ENCODE measurements around the gene IGF1R.

Gene IGF1R

GRCh38 chr15:98967096-98967495 lies 318.8 kb downstream of the IGF1R start:
- TF ChIP-seq CTCF (conservative IDR thresholded peaks at IDR 0.05; ENCODE audit: low read depth, low read length): no peak
- Histone ChIP-seq H3K4me2 (no peak overlapping the region), H3K27me3 (ENCODE audit: insufficient read depth, low read depth) (no peaks in the 10 kb centered on the region), H3K79me2 (ENCODE audit: insufficient read depth, low read depth) (no peaks in the 10 kb centered on the region), H3K9ac (no peak overlapping the region), H2AFZ (ENCODE audit: low read depth) (no peak overlapping the region), H4K20me1 (ENCODE audit: insufficient read depth) (no peaks in the 10 kb centered on the region), H3K36me3 (ENCODE audit: insufficient read depth) (no peaks in the 10 kb centered on the region), H3K4me3 (IDR thresholded peaks at IDR 0.05; ENCODE audit: insufficient read depth, low read depth, low read length) (no peak overlapping the region), H3K4me1 (ENCODE audit: low read depth, poor library complexity, severe bottlenecking) (no peaks in the 10 kb centered on the region), H3K27ac (no peak overlapping the region)

DNA sequence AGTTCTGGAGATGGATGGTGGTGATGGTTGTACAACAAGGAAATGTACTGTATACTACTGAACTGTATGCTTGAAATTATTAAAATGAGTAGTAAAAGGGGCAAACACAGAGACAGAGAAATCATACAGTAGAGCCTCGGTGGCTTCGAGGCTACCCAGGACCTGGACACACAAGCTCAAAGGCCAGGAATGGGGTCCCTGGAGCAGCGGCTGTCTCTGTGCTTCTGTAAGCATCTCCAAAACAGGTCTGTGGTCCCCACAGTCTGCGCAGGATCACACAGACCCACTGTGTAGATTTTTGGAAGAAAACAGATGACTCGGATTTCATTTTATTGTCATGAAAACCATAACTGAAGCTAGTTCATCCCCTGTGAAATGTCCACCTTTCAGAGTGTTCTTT lies 319.6 kb downstream of the IGF1R start:
- Histone ChIP-seq H3K27ac (no peak overlapping the region), H3K4me3 (IDR thresholded peaks at IDR 0.05; ENCODE audit: insufficient read depth, low read depth, low read length) (no peak overlapping the region)

GRCh38 chr15:98968576-98968975 lies 320.2 kb downstream of the IGF1R start:
- no peaks in the 10 kb centered on the region for H3K36me3 ChIP-seq (ENCODE audit: insufficient read depth)
- no peaks in the 10 kb centered on the region for H3K4me1 ChIP-seq (ENCODE audit: low read depth, poor library complexity, severe bottlenecking)
- H2AFZ ChIP-seq (ENCODE audit: low read depth): no peak overlapping the region
- H3K4me2 ChIP-seq: no peak overlapping the region
- H3K27ac ChIP-seq: no peak overlapping the region
- no peak overlapping the region for H3K4me3 ChIP-seq (IDR thresholded peaks at IDR 0.05; ENCODE audit: insufficient read depth, low read depth, low read length)
- H3K79me2 ChIP-seq (ENCODE audit: insufficient read depth, low read depth): no peaks in the 10 kb centered on the region
- TF ChIP-seq CTCF (conservative IDR thresholded peaks at IDR 0.05; ENCODE audit: low read depth, low read length): no peak
- H3K27me3 ChIP-seq (ENCODE audit: insufficient read depth, low read depth): no peaks in the 10 kb centered on the region
- H3K9ac ChIP-seq: no peak overlapping the region
- no peaks in the 10 kb centered on the region for H4K20me1 ChIP-seq (ENCODE audit: insufficient read depth)

More for the DNA sequence above, 319.6 kb downstream of the IGF1R start:
- Histone ChIP-seq H3K79me2 (ENCODE audit: insufficient read depth, low read depth) (no peaks in the 10 kb centered on the region), H3K4me2 (no peak overlapping the region), H2AFZ (ENCODE audit: low read depth) (no peak overlapping the region), H3K9ac (no peak overlapping the region), H4K20me1 (ENCODE audit: insufficient read depth) (no peaks in the 10 kb centered on the region), H3K4me1 (ENCODE audit: low read depth, poor library complexity, severe bottlenecking) (no peaks in the 10 kb centered on the region), H3K27me3 (ENCODE audit: insufficient read depth, low read depth) (no peaks in the 10 kb centered on the region), H3K36me3 (ENCODE audit: insufficient read depth) (no peaks in the 10 kb centered on the region)
- TF ChIP-seq CTCF (conservative IDR thresholded peaks at IDR 0.05; ENCODE audit: low read depth, low read length): no peak

DNA sequence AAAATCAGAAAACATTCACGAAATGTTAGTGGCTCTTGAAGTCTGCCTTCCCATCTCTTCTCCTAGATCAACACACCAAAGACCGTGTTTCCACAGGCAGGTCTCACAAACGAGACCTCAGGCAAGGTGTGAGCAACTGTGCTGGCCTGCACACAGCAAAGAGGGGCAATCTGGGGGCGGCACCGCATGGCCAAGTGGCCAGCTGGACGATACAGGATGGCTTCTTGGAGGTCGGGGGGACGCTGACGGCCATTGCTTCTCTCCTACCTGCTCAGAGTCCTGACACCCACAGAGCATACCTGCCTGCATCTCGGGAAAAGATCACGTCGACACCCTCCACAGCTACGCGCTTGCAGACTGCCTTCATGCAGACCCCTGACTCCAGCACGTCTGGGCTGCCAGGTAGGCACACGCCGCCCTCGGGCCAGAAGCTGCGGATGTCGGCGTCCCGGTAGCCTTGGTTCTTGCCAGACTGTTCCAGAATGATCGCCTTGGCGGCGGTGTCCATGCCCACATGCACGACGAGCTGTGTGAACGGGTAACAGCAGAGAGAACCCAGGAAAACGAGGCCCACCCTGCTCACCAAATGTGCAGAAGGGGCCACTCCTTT lies 320.9 kb downstream of the IGF1R start:
- no peak for TF ChIP-seq CTCF (conservative IDR thresholded peaks at IDR 0.05; ENCODE audit: low read depth, low read length)
- H3K79me2 ChIP-seq (ENCODE audit: insufficient read depth, low read depth): no peaks in the 10 kb centered on the region
- H3K4me1 ChIP-seq (ENCODE audit: low read depth, poor library complexity, severe bottlenecking): no peaks in the 10 kb centered on the region
- no peaks in the 10 kb centered on the region for H4K20me1 ChIP-seq (ENCODE audit: insufficient read depth)
- H3K27ac ChIP-seq: no peak overlapping the region
- H3K36me3 ChIP-seq (ENCODE audit: insufficient read depth): no peaks in the 10 kb centered on the region
- no peak overlapping the region for H3K4me3 ChIP-seq (IDR thresholded peaks at IDR 0.05; ENCODE audit: insufficient read depth, low read depth, low read length)
- no peak overlapping the region for H3K9ac ChIP-seq
- no peak overlapping the region for H3K4me2 ChIP-seq
- no peaks in the 10 kb centered on the region for H3K27me3 ChIP-seq (ENCODE audit: insufficient read depth, low read depth)
- no peak overlapping the region for H2AFZ ChIP-seq (ENCODE audit: low read depth)

Data from KMS-11 (cell line).